Chondrocyte (in vitro differentiated cells): ENCODE measurements around the gene MIPOL1. TPM values are rescaled to one million over a fixed set of nuclear protein-coding genes. Genes with fewer than 3 reads are reported as not detected.

ENCODE experiments used
- DNase-seq: peaks from one replicate; pipeline ENCODE4 v3.0.0; 2021; ENCODE audit warnings: mixed read lengths, low spot score
- H3K27ac Mint-ChIP-seq: one replicate; pipeline ENCODE4 v1.8.0; 2021; ENCODE audit warnings: mild to moderate bottlenecking, moderate library complexity, mixed read lengths; ENCODE audit not compliant: unreplicated experiment
- H3K27me3 Mint-ChIP-seq: 2 replicates; pipeline ENCODE4 v1.8.0; 2021; ENCODE audit warnings: low read depth, mixed read lengths
- H3K36me3 Mint-ChIP-seq: 2 replicates; pipeline ENCODE4 v1.8.0; 2021; ENCODE audit warnings: low read depth, mixed read lengths
- H3K4me1 Mint-ChIP-seq: 2 replicates; pipeline ENCODE4 v1.8.0; 2021; ENCODE audit warnings: low read depth, mild to moderate bottlenecking, mixed read lengths
- H3K4me3 Mint-ChIP-seq: one replicate; pipeline ENCODE4 v1.8.0; 2021; ENCODE audit warnings: mild to moderate bottlenecking, moderate library complexity, mixed read lengths; ENCODE audit not compliant: unreplicated experiment
- H3K9me3 Mint-ChIP-seq: 2 replicates; pipeline ENCODE4 v1.8.0; 2021; ENCODE audit warnings: low read depth, mixed read lengths
- total RNA-seq: library from RNA; stranded (reverse); gene quantifications from 3 replicates; pipeline ENCODE4 v1.2.1, GENCODE V29; 2021
- TF ChIP-seq, protein P1 (sequence below): fragments of 200-600 bp; sonication (generic); IDR thresholded peaks from 2 replicates; pipeline ENCODE4 v1.5.0; 2021; ENCODE audit warnings: antibody characterized with exemption, mild to moderate bottlenecking, moderate library complexity

MIPOL1 gene
- total RNA-seq, 1 donor from 2014 or later = 9.8 TPM

DNA sequence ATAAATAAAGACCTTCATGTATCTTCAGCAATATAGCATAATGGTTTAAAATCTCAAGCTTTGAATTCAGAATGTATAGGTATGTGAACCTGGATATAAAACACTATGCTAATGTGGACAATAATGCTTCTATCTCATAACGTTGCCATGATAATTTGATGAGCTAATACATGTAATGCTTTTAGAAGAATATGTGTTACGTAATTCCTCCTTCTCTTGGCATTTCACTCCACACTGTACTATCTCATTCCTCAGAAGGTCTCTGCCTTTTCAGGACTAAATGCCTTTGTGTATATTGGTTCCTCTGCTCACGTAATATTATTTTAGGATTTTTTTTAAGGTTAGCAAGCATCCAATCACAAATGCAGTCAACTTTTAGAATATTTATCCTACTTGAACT, 310.8 kb downstream of the MIPOL1 start:
- Mint-ChIP-seq H3K27me3 (no peaks in the 10 kb centered on the region), H3K4me3 (no peak overlapping the region), H3K9me3 (no peaks in the 10 kb centered on the region), H3K4me1 (peaks cover 9% of the 10 kb centered on the region), H3K36me3 (peaks cover 2% of the 10 kb centered on the region), H3K27ac (no peak overlapping the region)
- DNase-seq = no peak
- TF ChIP-seq, protein P1, sequence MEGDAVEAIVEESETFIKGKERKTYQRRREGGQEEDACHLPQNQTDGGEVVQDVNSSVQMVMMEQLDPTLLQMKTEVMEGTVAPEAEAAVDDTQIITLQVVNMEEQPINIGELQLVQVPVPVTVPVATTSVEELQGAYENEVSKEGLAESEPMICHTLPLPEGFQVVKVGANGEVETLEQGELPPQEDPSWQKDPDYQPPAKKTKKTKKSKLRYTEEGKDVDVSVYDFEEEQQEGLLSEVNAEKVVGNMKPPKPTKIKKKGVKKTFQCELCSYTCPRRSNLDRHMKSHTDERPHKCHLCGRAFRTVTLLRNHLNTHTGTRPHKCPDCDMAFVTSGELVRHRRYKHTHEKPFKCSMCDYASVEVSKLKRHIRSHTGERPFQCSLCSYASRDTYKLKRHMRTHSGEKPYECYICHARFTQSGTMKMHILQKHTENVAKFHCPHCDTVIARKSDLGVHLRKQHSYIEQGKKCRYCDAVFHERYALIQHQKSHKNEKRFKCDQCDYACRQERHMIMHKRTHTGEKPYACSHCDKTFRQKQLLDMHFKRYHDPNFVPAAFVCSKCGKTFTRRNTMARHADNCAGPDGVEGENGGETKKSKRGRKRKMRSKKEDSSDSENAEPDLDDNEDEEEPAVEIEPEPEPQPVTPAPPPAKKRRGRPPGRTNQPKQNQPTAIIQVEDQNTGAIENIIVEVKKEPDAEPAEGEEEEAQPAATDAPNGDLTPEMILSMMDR = no peak

DNA sequence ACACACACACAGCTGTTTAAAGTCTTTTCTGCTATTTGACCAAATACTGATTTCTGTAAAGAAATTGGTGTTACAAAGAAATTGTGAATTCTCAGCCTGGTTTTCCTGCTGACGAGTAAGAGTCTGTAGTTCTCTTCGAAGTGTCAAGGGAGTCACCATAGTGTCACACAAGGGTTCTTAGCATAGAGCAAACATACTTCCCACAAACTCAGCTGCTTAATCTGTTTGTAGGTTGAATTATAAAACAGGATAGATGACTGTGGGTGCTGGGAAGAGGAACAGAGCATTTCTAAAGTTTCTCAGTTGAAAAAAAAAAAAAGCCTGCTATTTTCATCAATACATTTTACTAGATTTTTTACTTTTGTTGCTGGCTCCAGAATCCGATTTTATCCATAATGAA, 314.4 kb downstream of the MIPOL1 start:
- Mint-ChIP-seq H3K4me1 (peaks cover 9% of the 10 kb centered on the region), H3K4me3 (no peak overlapping the region), H3K9me3 (no peaks in the 10 kb centered on the region), H3K27ac (no peak overlapping the region), H3K27me3 (no peaks in the 10 kb centered on the region), H3K36me3 (no peaks in the 10 kb centered on the region)
- TF ChIP-seq, protein P1 = no peak
- no peak for DNase-seq

DNA sequence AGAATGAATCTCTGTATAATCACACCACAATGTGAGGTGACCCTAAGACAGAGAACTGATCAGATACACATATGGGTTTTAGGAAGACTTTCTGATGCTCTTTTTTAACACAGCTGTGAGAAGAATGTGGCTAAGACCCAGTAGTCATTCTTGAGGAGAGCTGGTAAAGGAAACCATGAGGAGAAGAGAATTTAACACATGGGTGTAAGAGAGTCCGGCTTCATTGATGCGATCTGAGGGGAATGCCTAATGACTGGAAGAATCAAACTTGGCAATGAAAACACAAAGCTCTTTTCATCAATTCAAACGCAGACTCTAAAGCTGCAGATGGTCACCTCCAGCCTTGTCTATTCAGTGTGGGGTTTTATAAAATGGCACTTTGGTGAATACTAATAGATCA, 318.0 kb downstream of the MIPOL1 start:
- Mint-ChIP-seq H3K4me1 (peaks cover 6% of the 10 kb centered on the region), H3K4me3 (no peak overlapping the region), H3K27ac (no peak overlapping the region), H3K9me3 (no peaks in the 10 kb centered on the region), H3K36me3 (no peaks in the 10 kb centered on the region), H3K27me3 (no peaks in the 10 kb centered on the region)
- TF ChIP-seq, protein P1 = no peak
- no peak for DNase-seq

DNA sequence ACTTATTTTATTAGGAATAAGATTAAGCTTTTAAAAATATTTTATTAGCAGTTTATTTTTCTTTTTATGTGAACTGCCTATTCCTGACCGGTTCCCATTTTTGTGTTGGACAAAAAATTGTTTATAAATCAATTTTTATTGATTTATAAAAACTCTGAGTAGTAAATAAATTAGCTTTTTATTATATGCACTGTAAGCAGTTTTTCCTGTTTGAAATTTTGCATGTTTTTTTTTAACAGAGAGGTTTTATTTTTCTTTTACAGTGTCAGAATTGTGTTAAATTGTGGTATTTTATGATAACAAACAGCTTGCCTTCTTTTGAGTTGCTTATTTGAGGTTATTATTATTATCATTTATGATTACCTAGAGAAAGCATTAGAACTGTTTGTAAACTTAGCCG, 329.3 kb downstream of the MIPOL1 start:
- H3K27ac Mint-ChIP-seq = no peak overlapping the region
- H3K4me3 Mint-ChIP-seq = no peak overlapping the region
- TF ChIP-seq, protein P1 = no peak
- no peaks in the 10 kb centered on the region for H3K27me3 Mint-ChIP-seq
- no peaks in the 10 kb centered on the region for H3K9me3 Mint-ChIP-seq
- DNase-seq = no peak
- H3K36me3 Mint-ChIP-seq = peaks cover 2% of the 10 kb centered on the region
- peaks cover 8% of the 10 kb centered on the region for H3K4me1 Mint-ChIP-seq

DNA sequence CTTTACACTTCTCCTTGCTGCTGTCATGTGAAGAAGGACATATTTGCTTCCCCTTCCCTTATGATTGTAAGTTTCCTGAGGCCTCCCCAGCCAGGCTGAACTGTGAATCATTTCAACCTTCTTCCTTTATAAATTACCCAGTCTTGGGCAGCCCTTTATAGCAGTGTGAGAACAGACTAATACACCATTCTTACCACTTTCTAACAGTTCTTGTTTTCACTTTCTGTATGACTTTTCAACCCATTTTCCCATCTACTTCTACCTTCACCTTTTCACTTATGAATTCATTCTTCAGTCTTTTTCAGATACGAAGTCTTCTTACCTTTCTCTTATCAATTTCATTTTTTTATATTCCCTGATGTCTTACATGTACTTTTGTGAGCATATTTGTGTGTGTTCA, 342.3 kb downstream of the MIPOL1 start:
- no peaks in the 10 kb centered on the region for H3K36me3 Mint-ChIP-seq
- H3K4me3 Mint-ChIP-seq = no peak overlapping the region
- TF ChIP-seq, protein P1 = no peak

More for the DNA sequence above, 342.3 kb downstream of the MIPOL1 start:
- H3K27ac Mint-ChIP-seq = no peak overlapping the region
- no peaks in the 10 kb centered on the region for H3K27me3 Mint-ChIP-seq
- no peaks in the 10 kb centered on the region for H3K9me3 Mint-ChIP-seq
- no peak for DNase-seq
- H3K4me1 Mint-ChIP-seq = no peaks in the 10 kb centered on the region
